GF-D8 (cell line): ENCODE measurements around the gene COASY.
A peak's percentile ranks its signal among the peaks of the same experiment; 100 is the strongest.
"Not testable (repeated sequence)": the region's sequence is repeated elsewhere in the genome, so short reads cannot be mapped to it uniquely, and the experiment has no call there.

Experiments
- DNase-seq: peaks from one replicate; lab custom pipeline; 2025; lab: John Stamatoyannopoulos, UW

COASY gene

GRCh38 chr17:42553161-42553818 lies 8.7 kb upstream of the COASY start:
- DNase-seq = no peak

DNA sequence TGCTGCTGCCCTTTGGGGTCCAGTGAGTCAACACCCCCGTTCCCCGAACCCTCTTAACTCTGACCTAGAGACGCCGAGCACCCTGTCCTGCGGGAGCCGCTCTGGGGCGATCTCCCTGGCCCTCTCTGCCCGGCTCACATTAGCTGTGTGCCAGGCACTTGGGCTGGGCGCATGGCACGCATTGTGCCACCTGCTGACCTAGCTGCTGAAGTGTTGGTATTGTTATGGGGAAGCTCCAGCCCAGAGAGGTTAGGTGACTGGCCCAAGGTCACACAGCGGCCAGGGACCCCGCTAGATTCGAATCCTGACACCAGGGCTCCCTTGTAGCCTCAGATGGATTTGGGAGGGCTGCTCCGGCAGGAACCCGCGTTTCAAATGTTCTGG lies 8.1 kb upstream of the COASY start:
- DNase-seq = no peak

DNA sequence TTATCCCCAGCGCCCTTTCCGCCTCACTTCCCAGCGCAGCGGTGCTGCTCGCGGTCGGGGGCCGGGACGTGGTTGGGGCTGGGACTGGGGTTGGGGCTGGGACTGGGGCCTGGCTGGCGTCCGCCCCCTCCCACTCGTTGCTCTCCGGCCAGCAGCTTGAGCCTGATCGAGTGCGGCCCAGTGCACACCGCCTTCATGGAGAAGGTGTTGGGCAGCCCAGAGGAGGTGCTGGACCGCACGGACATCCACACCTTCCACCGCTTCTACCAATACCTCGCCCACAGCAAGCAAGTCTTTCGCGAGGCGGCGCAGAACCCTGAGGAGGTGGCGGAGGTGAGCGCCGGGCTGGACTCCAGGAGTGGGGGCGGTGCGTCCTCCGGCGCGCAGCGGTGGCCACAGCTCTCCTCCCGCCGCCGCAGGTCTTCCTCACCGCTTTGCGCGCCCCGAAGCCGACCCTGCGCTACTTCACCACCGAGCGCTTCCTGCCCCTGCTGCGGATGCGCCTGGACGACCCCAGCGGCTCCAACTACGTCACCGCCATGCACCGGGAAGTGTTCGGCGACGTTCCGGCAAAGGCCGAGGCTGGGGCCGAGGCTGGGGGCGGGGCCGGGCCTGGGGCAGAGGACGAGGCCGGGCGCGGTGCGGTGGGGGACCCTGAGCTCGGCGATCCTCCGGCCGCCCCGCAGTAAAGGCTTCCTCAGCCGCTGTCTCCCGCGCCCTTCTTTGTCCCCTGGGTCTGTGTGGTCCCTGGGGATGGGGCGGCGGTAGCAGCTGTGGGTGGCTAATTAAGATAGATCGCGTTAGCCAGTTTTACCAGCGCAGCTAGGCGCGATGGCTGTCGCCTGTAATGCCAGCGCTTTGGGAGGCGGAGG lies 7.5 kb upstream of the COASY start:
- DNase-seq = peak; percentile 52

- no peak for DNase-seq
These were observed 6.8 kb upstream of the COASY start for GRCh38 chr17:42555122-42555622.

DNA sequence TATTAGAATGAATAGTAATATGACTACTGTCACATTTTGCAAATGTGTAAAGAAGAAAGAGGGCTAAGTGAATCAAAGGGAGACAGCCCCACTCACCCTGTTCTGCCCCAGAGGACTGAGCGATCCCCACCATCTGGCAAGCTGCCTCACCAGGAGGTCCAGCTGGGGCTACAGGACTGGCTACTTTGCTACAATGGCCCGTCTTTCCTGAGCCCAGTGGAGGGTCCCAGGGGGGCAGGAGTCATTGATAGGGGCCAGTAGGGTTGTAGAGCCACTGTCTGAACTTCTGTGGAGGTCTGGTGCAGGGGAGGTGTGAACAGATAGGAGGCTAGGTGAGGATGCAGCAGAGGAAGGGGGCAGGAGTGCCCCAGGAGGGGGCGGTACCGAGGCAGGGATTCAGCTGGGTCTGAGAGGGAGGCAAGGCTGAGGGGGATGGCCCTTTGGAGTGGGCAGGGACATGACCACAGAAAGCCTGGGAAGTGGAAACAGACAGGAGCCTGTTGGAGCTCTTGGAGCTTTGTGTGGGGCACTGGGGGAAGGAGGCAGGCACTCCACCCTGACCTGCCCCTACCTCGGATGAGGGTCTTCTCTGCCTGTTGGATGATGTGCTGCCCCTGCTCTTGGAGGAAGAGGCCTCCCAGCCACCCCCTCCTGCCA lies 5.9 kb upstream of the COASY start:
- DNase-seq = not testable (repeated sequence)

- no peak for DNase-seq
These were observed 2.9 kb upstream of the COASY start for GRCh38 chr17:42559075-42559474.

GRCh38 chr17:42560246-42560645 lies 1.7 kb upstream of the COASY start:
- DNase-seq = no peak

DNA sequence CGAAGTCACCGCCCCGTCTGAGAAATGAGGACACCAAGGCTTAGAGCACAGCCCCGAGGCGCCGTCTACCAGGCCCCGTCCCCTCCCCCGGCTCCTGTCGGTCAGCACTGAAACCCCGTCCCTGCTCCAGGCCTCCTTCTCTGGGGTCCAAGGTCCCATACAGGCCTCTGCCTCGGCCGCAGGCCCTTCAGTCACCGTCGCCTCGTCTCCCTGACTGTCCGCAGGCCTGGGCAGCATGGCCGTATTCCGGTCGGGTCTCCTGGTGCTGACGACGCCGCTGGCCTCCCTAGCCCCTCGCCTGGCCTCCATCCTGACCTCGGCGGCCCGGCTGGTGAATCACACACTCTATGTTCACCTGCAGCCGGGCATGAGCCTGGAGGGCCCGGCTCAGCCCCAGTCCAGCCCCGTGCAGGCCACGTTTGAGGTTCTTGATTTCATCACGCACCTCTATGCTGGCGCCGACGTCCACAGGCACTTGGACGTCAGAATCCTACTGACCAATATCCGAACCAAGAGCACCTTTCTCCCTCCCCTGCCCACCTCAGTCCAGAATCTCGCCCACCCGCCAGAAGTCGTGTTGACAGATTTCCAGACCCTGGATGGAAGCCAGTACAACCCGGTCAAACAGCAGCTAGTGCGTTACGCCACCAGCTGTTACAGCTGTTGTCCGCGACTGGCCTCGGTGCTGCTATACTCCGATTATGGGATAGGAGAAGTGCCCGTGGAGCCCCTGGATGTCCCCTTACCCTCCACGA lies 617 bp downstream of the COASY start:
- DNase-seq = no peak

- no peak for DNase-seq
These were observed 1.2 kb downstream of the COASY start for GRCh38 chr17:42563143-42563509.

DNA sequence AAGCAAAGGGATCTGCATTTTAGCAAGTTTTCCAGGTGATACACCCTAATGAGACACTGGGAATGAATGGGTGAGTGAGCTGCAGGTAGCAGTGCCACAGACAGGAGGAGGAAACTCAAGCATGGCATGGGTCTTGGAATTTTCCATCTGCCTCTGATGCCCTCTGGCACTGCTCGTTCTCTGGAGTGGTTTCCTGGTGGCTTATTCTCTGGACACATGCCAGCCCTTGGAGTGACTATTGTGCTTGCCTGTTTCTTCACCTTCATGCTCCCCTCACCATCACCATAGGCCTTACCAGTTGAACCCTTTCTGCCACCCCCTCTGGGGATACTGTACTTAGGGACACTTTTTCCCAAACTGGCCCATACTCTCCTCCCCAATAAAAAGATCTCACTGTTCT lies 1.6 kb downstream of the COASY start:
- no peak for DNase-seq

DNA sequence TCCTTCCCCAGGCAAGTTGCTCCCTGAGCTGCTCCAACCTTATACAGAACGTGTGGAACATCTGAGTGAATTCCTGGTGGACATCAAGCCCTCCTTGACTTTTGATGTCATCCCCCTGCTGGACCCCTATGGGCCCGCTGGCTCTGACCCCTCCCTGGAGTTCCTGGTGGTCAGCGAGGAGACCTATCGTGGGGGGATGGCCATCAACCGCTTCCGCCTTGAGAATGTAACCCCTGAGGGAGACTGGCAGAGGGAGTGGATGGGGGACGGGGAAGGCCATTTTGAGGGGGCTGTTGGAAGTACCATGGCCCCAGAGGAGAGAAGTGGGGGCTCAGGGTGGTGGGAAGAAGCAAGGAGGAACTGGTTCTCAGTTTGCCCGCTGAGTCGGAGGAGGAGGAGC lies 2.0 kb downstream of the COASY start:
- DNase-seq = no peak

DNA sequence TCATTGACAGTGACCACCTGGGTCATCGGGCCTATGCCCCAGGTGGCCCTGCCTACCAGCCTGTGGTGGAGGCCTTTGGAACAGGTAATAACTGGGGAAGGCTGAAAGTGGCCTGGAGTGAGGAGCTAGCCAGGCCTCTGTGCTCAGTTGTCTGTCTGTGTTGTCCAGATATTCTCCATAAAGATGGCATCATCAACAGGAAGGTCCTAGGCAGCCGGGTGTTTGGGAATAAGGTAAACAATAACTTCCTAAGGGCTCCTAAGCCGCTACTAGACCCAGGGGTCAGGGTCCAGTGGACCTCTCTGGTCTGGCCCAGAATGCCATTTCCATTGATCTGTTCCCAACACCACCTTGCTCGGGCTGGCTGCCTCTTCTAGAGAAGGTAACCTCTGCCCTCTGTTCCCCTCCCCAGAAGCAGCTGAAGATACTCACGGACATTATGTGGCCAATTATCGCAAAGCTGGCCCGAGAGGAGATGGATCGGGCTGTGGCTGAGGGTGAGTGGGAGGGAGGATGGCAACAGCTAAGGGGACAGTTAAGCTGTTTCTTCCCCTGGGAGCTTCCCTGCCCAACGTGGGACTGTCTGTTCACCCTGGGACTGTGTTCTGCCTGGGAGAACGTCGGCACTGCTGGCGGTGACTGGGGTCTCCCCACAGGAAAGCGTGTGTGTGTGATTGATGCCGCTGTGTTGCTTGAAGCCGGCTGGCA lies 3.0 kb downstream of the COASY start:
- no peak for DNase-seq

- DNase-seq = no peak
These were observed 3.7 kb downstream of the COASY start for GRCh38 chr17:42565523-42566214.

GRCh38 chr17:42566215-42566882 lies 4.4 kb downstream of the COASY start:
- no peak for DNase-seq

DNA sequence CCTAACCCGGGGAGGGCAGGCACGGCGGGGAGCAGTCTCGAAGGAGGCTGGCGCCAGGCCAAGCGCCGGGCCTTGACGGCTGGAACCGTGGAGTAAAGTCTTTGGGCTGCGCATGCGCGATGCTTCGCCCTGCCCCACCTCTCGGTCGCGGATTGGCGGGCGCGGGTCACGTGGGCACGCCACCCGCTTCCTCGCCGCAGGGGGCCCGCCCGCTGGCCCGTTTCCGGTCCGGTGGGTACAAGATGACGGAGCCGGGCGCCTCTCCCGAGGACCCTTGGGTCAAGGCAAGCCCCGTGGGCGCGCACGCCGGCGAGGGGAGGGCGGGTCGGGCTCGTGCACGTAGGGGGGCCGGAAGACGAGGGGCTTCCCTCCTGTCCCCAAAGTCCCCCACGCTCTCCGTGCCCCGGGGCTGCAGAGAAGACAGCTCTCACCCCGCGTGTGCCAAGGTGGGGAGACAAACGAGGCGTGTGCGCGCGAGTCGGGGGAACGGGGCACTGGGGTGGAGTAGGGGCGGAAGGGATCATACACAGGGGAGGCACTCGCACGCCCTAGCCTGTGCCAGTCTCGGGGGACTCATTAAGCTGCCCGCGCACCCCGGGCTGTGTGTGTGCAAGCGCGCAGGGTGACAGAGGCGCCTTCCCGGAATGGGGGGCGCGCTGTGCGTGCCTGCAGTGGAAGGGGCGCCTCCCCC lies 5.1 kb downstream of the COASY start, which contains the start of gene MLX:
Gene MLX (plus strand): TSS at position 218 of the 691 bp plus-strand sequence. CDS start 25 bp downstream, at position 243.
- peak; percentile 70 for DNase-seq

- DNase-seq = no peak
These were observed 6.6 kb downstream of the COASY start for GRCh38 chr17:42568341-42569111.

DNA sequence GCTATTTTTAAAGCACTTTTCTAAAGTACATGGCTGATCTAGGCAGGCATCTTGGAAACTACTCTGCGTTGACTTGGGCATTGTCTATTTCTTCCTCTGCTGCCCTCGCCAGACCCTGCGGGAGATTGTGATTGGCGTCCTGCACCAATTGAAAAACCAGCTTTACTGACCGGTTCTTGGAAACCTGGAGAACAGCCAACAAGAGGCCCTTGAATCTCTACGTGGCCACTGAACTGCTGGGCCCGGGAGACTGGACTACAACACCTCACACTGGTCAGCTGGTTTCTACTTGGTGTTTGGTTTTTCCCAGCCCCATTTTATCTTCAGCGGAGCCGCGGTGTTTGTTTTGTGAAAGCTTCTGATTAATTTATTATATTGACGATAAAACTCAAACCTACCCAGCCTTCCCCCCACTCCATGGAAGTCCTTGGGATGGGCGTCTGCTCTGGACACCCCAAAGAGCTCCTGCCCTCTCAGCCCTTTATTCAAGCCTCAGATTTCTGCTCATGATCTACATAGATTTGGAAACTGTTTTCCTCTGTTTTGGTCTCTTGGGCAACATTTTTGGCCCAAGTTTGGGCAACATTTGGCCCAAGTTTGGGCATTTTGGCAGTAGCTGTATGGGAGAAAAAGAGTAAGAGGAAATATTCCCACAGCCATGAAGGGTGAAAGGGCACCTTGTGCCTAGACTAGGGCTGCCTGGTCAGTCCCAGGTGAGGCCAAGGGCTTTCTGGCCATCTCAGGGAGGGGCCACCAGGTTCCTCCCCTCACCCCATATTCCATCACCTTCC lies 9.7 kb downstream of the COASY start:
- DNase-seq = no peak

DNA sequence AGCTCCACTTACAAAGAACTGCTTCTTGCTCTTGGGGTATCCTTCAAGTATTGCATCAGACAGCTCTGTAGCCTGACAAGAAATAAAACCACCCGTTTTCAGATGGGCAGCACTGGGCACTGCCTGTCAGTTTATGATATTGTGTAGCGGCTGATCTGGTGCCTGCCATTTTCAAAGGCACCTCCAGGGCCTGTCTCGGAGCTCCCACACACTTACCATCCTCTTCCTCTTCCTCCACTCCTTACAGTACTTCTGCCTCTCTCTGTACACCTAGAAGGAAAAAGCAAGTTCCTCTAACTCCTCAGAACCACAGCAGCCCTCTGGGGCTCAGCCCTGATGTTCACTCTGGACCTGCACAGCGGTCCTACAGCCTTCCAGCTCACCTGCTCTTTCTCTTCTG lies 11.1 kb downstream of the COASY start:
- no peak for DNase-seq
